ENCODE results near the gene CCK.
"Not testable (repeated sequence)": the region's sequence is repeated elsewhere in the genome, so short reads cannot be mapped to it uniquely, and the experiment has no call there.

The CCK gene

GRCh38 chr3:42290966-42291714 lies 25.2 kb upstream of the CCK start:
- H3K9me3 ChIP-seq (ENCODE audit: control insufficient read depth in 5 of 5, low read length in 5 of 5): no peaks in the 10 kb centered on the region
- no peaks in the 10 kb centered on the region for H3K36me3 ChIP-seq (ENCODE audit: control insufficient read depth in 5 of 5, insufficient read depth in 5 of 5, low read length in 5 of 5)
- no peaks in the 10 kb centered on the region for H3K4me1 ChIP-seq (ENCODE audit: control insufficient read depth in 5 of 5, insufficient read depth in 5 of 5, low read length in 5 of 5)
- H3K27ac ChIP-seq (ENCODE audit: low read depth, low read length): no peak overlapping the region
- no peak overlapping the region for H3K9ac ChIP-seq (ENCODE audit: low read length in 5 of 5)
- H3K4me3 ChIP-seq (ENCODE audit: low read depth in 1 of 5, low read length in 5 of 5): no peak overlapping the region
- H3K27me3 ChIP-seq (ENCODE audit: control insufficient read depth in 5 of 5, insufficient read depth in 4 of 5, low read length in 5 of 5): peaks cover 0 to 7% (median 0%) of the 10 kb centered on the region in 5 donors

- H3K27me3 ChIP-seq (ENCODE audit: control insufficient read depth in 5 of 5, insufficient read depth in 4 of 5, low read length in 5 of 5): peaks cover 0 to 7% (median 0%) of the 10 kb centered on the region in 5 donors
Measured at GRCh38 chr3:42289026-42289425, 23.0 kb upstream of the CCK start.

GRCh38 chr3:42288385-42288784 lies 22.4 kb upstream of the CCK start:
- Histone ChIP-seq H3K4me3 (ENCODE audit: low read depth in 1 of 5, low read length in 5 of 5) (no peak overlapping the region), H3K36me3 (ENCODE audit: control insufficient read depth in 5 of 5, insufficient read depth in 5 of 5, low read length in 5 of 5) (no peaks in the 10 kb centered on the region), H3K9me3 (ENCODE audit: control insufficient read depth in 5 of 5, low read length in 5 of 5) (no peaks in the 10 kb centered on the region), H3K4me1 (ENCODE audit: control insufficient read depth in 5 of 5, insufficient read depth in 5 of 5, low read length in 5 of 5) (no peaks in the 10 kb centered on the region), H3K9ac (ENCODE audit: low read length in 5 of 5) (no peak overlapping the region), H3K27ac (ENCODE audit: low read depth, low read length) (no peak overlapping the region), H3K27me3 (ENCODE audit: control insufficient read depth in 5 of 5, insufficient read depth in 4 of 5, low read length in 5 of 5) (peaks cover 0 to 7% (median 0%) of the 10 kb centered on the region in 5 donors)

More at GRCh38 chr3:42289026-42289425, 23.0 kb upstream of the CCK start:
- H3K27ac ChIP-seq (ENCODE audit: low read depth, low read length): no peak overlapping the region
- H3K4me1 ChIP-seq (ENCODE audit: control insufficient read depth in 5 of 5, insufficient read depth in 5 of 5, low read length in 5 of 5): no peaks in the 10 kb centered on the region
- H3K9ac ChIP-seq (ENCODE audit: low read length in 5 of 5): no peak overlapping the region
- no peak overlapping the region for H3K4me3 ChIP-seq (ENCODE audit: low read depth in 1 of 5, low read length in 5 of 5)
- H3K9me3 ChIP-seq (ENCODE audit: control insufficient read depth in 5 of 5, low read length in 5 of 5): no peaks in the 10 kb centered on the region
- no peaks in the 10 kb centered on the region for H3K36me3 ChIP-seq (ENCODE audit: control insufficient read depth in 5 of 5, insufficient read depth in 5 of 5, low read length in 5 of 5)

- H3K27me3 ChIP-seq (ENCODE audit: control insufficient read depth in 5 of 5, insufficient read depth in 4 of 5, low read length in 5 of 5); H3K4me3 ChIP-seq (ENCODE audit: low read depth in 1 of 5, low read length in 5 of 5); H3K4me1 ChIP-seq (ENCODE audit: control insufficient read depth in 5 of 5, insufficient read depth in 5 of 5, low read length in 5 of 5); H3K9ac ChIP-seq (ENCODE audit: low read length in 5 of 5); H3K27ac ChIP-seq (ENCODE audit: low read depth, low read length); H3K9me3 ChIP-seq (ENCODE audit: control insufficient read depth in 5 of 5, low read length in 5 of 5); H3K36me3 ChIP-seq (ENCODE audit: control insufficient read depth in 5 of 5, insufficient read depth in 5 of 5, low read length in 5 of 5): not testable (repeated sequence)
Measured at GRCh38 chr3:42287423-42287822, 21.4 kb upstream of the CCK start.

- Histone ChIP-seq H3K27ac (ENCODE audit: low read depth, low read length) (no peak overlapping the region), H3K4me3 (ENCODE audit: low read depth in 1 of 5, low read length in 5 of 5) (no peak overlapping the region)
Measured at GRCh38 chr3:42277676-42278075, 11.7 kb upstream of the CCK start.

GRCh38 chr3:42276141-42277132 lies 10.5 kb upstream of the CCK start:
- Histone ChIP-seq H3K27me3 (ENCODE audit: control insufficient read depth in 5 of 5, insufficient read depth in 4 of 5, low read length in 5 of 5) (no peaks in the 10 kb centered on the region), H3K9ac (ENCODE audit: low read length in 5 of 5) (no peak overlapping the region), H3K36me3 (ENCODE audit: control insufficient read depth in 5 of 5, insufficient read depth in 5 of 5, low read length in 5 of 5) (no peaks in the 10 kb centered on the region), H3K27ac (ENCODE audit: low read depth, low read length) (no peak overlapping the region), H3K4me3 (ENCODE audit: low read depth in 1 of 5, low read length in 5 of 5) (no peak overlapping the region), H3K9me3 (ENCODE audit: control insufficient read depth in 5 of 5, low read length in 5 of 5) (peaks cover 0 to 13% (median 8%) of the 10 kb centered on the region in 5 donors), H3K4me1 (ENCODE audit: control insufficient read depth in 5 of 5, insufficient read depth in 5 of 5, low read length in 5 of 5) (no peaks in the 10 kb centered on the region)

More at GRCh38 chr3:42277676-42278075, 11.7 kb upstream of the CCK start:
- Histone ChIP-seq H3K9ac (ENCODE audit: low read length in 5 of 5) (no peak overlapping the region), H3K36me3 (ENCODE audit: control insufficient read depth in 5 of 5, insufficient read depth in 5 of 5, low read length in 5 of 5) (no peaks in the 10 kb centered on the region), H3K4me1 (ENCODE audit: control insufficient read depth in 5 of 5, insufficient read depth in 5 of 5, low read length in 5 of 5) (no peaks in the 10 kb centered on the region), H3K9me3 (ENCODE audit: control insufficient read depth in 5 of 5, low read length in 5 of 5) (peaks cover 0 to 13% (median 8%) of the 10 kb centered on the region in 5 donors), H3K27me3 (ENCODE audit: control insufficient read depth in 5 of 5, insufficient read depth in 4 of 5, low read length in 5 of 5) (no peaks in the 10 kb centered on the region)

- Histone ChIP-seq H3K4me3 (ENCODE audit: low read depth in 1 of 5, low read length in 5 of 5) (no peak overlapping the region), H3K4me1 (ENCODE audit: control insufficient read depth in 5 of 5, insufficient read depth in 5 of 5, low read length in 5 of 5) (no peaks in the 10 kb centered on the region), H3K9me3 (ENCODE audit: control insufficient read depth in 5 of 5, low read length in 5 of 5) (peaks cover 0 to 6% (median 5%) of the 10 kb centered on the region in 5 donors), H3K27ac (ENCODE audit: low read depth, low read length) (no peak overlapping the region), H3K36me3 (ENCODE audit: control insufficient read depth in 5 of 5, insufficient read depth in 5 of 5, low read length in 5 of 5) (no peaks in the 10 kb centered on the region), H3K27me3 (ENCODE audit: control insufficient read depth in 5 of 5, insufficient read depth in 4 of 5, low read length in 5 of 5) (peaks cover 0 to 6% (median 2%) of the 10 kb centered on the region in 5 donors), H3K9ac (ENCODE audit: low read length in 5 of 5) (no peak overlapping the region)
Measured at GRCh38 chr3:42275217-42275616, 9.2 kb upstream of the CCK start.

- Histone ChIP-seq H3K36me3 (ENCODE audit: control insufficient read depth in 5 of 5, insufficient read depth in 5 of 5, low read length in 5 of 5) (no peaks in the 10 kb centered on the region), H3K9ac (ENCODE audit: low read length in 5 of 5) (no peak overlapping the region), H3K4me3 (ENCODE audit: low read depth in 1 of 5, low read length in 5 of 5) (no peak overlapping the region), H3K9me3 (ENCODE audit: control insufficient read depth in 5 of 5, low read length in 5 of 5) (no peaks in the 10 kb centered on the region), H3K27me3 (ENCODE audit: control insufficient read depth in 5 of 5, insufficient read depth in 4 of 5, low read length in 5 of 5) (peaks cover 2 to 12% (median 3%) of the 10 kb centered on the region in 5 donors), H3K4me1 (ENCODE audit: control insufficient read depth in 5 of 5, insufficient read depth in 5 of 5, low read length in 5 of 5) (no peaks in the 10 kb centered on the region), H3K27ac (ENCODE audit: low read depth, low read length) (no peak overlapping the region)
Measured at GRCh38 chr3:42274266-42274665, 8.3 kb upstream of the CCK start.

- no peak overlapping the region for H3K4me3 ChIP-seq (ENCODE audit: low read depth in 1 of 5, low read length in 5 of 5)
- H3K9ac ChIP-seq (ENCODE audit: low read length in 5 of 5): no peak overlapping the region
- no peak overlapping the region for H3K27ac ChIP-seq (ENCODE audit: low read depth, low read length)
- peaks cover 2 to 14% (median 6%) of the 10 kb centered on the region in 5 donors for H3K27me3 ChIP-seq (ENCODE audit: control insufficient read depth in 5 of 5, insufficient read depth in 4 of 5, low read length in 5 of 5)
- H3K36me3 ChIP-seq (ENCODE audit: control insufficient read depth in 5 of 5, insufficient read depth in 5 of 5, low read length in 5 of 5): no peaks in the 10 kb centered on the region
- no peaks in the 10 kb centered on the region for H3K4me1 ChIP-seq (ENCODE audit: control insufficient read depth in 5 of 5, insufficient read depth in 5 of 5, low read length in 5 of 5)
- H3K9me3 ChIP-seq (ENCODE audit: control insufficient read depth in 5 of 5, low read length in 5 of 5): no peaks in the 10 kb centered on the region
Measured at GRCh38 chr3:42273361-42273760, 7.4 kb upstream of the CCK start.

GRCh38 chr3:42271786-42272185 lies 5.8 kb upstream of the CCK start:
- Histone ChIP-seq H3K9ac (ENCODE audit: low read length in 5 of 5) (no peak overlapping the region), H3K36me3 (ENCODE audit: control insufficient read depth in 5 of 5, insufficient read depth in 5 of 5, low read length in 5 of 5) (no peaks in the 10 kb centered on the region), H3K27me3 (ENCODE audit: control insufficient read depth in 5 of 5, insufficient read depth in 4 of 5, low read length in 5 of 5) (peaks cover 4 to 19% (median 14%) of the 10 kb centered on the region in 5 donors), H3K9me3 (ENCODE audit: control insufficient read depth in 5 of 5, low read length in 5 of 5) (no peaks in the 10 kb centered on the region), H3K27ac (ENCODE audit: low read depth, low read length) (no peak overlapping the region), H3K4me3 (ENCODE audit: low read depth in 1 of 5, low read length in 5 of 5) (no peak overlapping the region), H3K4me1 (ENCODE audit: control insufficient read depth in 5 of 5, insufficient read depth in 5 of 5, low read length in 5 of 5) (no peaks in the 10 kb centered on the region)
